ENCODE measurements around the gene HEPACAM2. TPM values are rescaled to one million over a fixed set of nuclear protein-coding genes. Genes with fewer than 3 reads are reported as not detected.

The HEPACAM2 gene
- total RNA-seq, 1 donor from 2014 or later = not detected

DNA sequence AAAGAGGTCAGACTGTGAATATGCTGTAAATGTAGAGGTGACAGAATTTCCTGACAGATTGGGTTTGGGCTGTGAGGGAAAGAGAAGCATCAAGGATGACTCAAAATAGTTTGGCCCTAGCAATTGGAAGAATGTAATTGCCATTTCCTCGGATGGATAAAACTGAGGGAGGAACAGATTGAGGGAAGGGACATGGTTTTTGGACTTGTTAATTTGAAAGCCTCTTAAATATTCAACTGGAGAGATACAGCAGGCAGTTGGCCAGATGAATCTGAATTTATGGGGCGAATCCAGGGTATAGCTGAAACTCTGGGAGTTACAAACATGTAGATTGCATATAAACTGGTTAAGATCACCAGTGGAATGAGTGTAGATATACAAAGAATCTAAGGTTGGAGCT is 9.3 kb upstream of the HEPACAM2 start:
- no peaks in the 10 kb centered on the region for H3K9me3 ChIP-seq
- peaks cover 0 to 6% of the 10 kb centered on the region in 2 donors for H3K4me1 ChIP-seq
- no peaks in the 10 kb centered on the region for H3K36me3 ChIP-seq
- TF ChIP-seq CTCF (IDR thresholded peaks at IDR 0.05) = no peak
- intact Hi-C loops (cut with DNase I) = loop anchor here (10.0 kb wide), 1 partner anchor 791 kb away; the partner anchor contains the start of gene GATAD1
- H3K27me3 ChIP-seq = no peaks in the 10 kb centered on the region
- no peak for DNase-seq (ENCODE audit: low spot score in 2 of 2)
- no peak overlapping the region for H3K4me3 ChIP-seq
- H3K27ac ChIP-seq = no peak overlapping the region

- TF ChIP-seq CTCF (IDR thresholded peaks at IDR 0.05) = no peak
- Histone ChIP-seq H3K4me1 (peaks cover 0 to 6% of the 10 kb centered on the region in 2 donors), H3K36me3 (no peaks in the 10 kb centered on the region), H3K27ac (no peak overlapping the region), H3K4me3 (peak overlapping the region; percentile 90 to 91), H3K27me3 (no peaks in the 10 kb centered on the region), H3K9me3 (no peaks in the 10 kb centered on the region)
- DNase-seq (ENCODE audit: low spot score in 2 of 2) = no peak
- intact Hi-C loops (cut with DNase I) = loop anchor here (1.0 to 10.0 kb wide), 3 partner anchors 704 to 788 kb away; partner anchors contain the start of genes BET1, GATAD1, PEX1 and RBM48
These were observed 6.4 kb upstream of the HEPACAM2 start for GRCh38 chr7:93232673-93233018.

DNA sequence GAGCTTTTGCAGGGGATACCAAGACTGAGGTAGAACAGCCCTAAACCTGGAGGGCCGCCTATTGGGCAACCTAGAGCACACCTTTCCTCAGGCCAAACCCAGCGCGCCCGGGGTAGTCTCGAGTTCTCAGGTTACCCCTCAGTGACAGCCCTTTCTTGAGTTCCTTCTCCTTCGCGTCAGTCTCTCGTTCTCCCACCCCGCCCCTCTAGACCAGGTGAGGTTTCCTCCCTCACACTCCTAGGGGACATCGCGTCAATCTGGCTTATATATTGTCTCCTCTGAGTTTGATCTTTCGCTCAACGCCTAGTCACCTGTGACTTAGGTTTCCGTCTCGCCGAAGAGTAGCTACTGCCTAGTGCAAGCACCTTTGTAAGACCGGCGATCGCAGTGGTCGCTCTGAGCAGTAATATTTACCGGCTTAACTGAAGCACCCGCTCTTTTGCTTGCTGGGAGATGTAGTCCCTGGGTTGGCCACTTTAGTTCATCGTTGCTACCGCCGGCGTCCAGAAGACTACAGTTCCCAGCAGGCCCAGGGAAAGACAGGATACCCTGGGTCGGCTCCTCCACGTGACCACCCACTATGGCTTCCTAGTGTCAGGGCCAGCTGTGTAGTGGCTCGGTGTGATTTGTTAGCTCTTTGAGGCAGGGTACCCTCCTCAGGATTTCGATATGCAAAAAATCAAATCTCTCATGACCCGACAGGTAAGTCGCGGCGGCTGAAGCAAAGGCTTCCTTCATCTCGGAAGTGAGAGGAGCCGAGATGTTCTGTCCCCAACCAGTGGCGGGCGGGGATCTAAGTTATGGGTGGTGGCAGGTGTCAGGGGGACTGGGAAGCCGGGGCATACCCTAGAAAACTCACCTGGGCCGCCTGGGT is 5.8 kb upstream of the HEPACAM2 start, which contains the start of gene VPS50:
TSS of gene VPS50 (plus strand) at position 568 of the 874 bp plus-strand sequence. CDS start at position 670, 102 bp downstream.
- TF ChIP-seq CTCF (IDR thresholded peaks at IDR 0.05) = no peak
- H3K27ac ChIP-seq = peak within 1 kb of the TSS in 1 of 2 donors; percentile 29

GRCh38 chr7:93231259-93231658 is 5.0 kb upstream of the HEPACAM2 start:
- Histone ChIP-seq H3K4me3 (peak overlapping the region; percentile 90 to 91), H3K4me1 (peaks cover 0 to 6% of the 10 kb centered on the region in 2 donors), H3K27me3 (no peaks in the 10 kb centered on the region), H3K36me3 (no peaks in the 10 kb centered on the region), H3K9me3 (no peaks in the 10 kb centered on the region), H3K27ac (no peak overlapping the region)
- TF ChIP-seq CTCF (IDR thresholded peaks at IDR 0.05) = no peak
- intact Hi-C loops (cut with DNase I) = loop anchor here (5.0 to 10.0 kb wide), 2 partner anchors 771 to 786 kb away; partner anchors contain the start of genes BET1 and GATAD1
- DNase-seq (ENCODE audit: low spot score in 2 of 2) = no peak

More for the DNA sequence above, 5.8 kb upstream of the HEPACAM2 start, which contains the start of gene VPS50:
- intact Hi-C loops (cut with DNase I) = loop anchor here (1.0 to 10.0 kb wide), 3 partner anchors 704 to 787 kb away; partner anchors contain the start of genes BET1, GATAD1, PEX1 and RBM48
- H3K36me3 ChIP-seq = no peaks in the 10 kb centered on the region
- peaks cover 0 to 6% of the 10 kb centered on the region in 2 donors for H3K4me1 ChIP-seq
- H3K9me3 ChIP-seq = no peaks in the 10 kb centered on the region
- H3K4me3 ChIP-seq = peak within 1 kb of the TSS; percentile 90 to 91
- DNase-seq (ENCODE audit: low spot score in 2 of 2) = peak; percentile 86 to 98
- H3K27me3 ChIP-seq = no peaks in the 10 kb centered on the region

GRCh38 chr7:93228302-93228701 is 2.0 kb upstream of the HEPACAM2 start:
- Histone ChIP-seq H3K27me3 (no peaks in the 10 kb centered on the region), H3K27ac (no peak overlapping the region), H3K9me3 (no peaks in the 10 kb centered on the region), H3K4me3 (no peak overlapping the region), H3K4me1 (peaks cover 0 to 6% of the 10 kb centered on the region in 2 donors), H3K36me3 (no peaks in the 10 kb centered on the region)
- intact Hi-C loops (cut with DNase I) = loop anchor here (2.0 to 10.0 kb wide), 2 partner anchors 112 to 634 kb away; partner anchors contain the start of genes FAM133B and SAMD9
- no peak for DNase-seq (ENCODE audit: low spot score in 2 of 2)
- TF ChIP-seq CTCF (IDR thresholded peaks at IDR 0.05) = peak; percentile 33 to 77 (median 73)
